SK-N-SH (cell line): ENCODE results near the gene SNRPD2. TPM values are rescaled to one million over a fixed set of nuclear protein-coding genes. Genes with fewer than 3 reads are reported as not detected.

Experiments used
- CTCF ChIA-PET: fragments of 300-600, 350-600 bp; formaldehyde crosslinking; extraction: SDS; loops from one replicate; lab custom pipeline; 2021; lab: Yijun Ruan, JAX
- POLR2A ChIA-PET: fragments of 350-600 bp; sonication (Branson Sonifier 250); formaldehyde crosslinking; extraction: SDS; loops from one replicate; lab custom pipeline; 2020; ENCODE audit warnings: antibody characterized with exemption, inconsistent platforms; lab: Yijun Ruan, JAX
- DNase-seq: peaks from one replicate; pipeline ENCODE4 v3.0.0; 2012
- H2AFZ ChIP-seq: fragments of 200-600 bp; sonication (generic); 2 replicates; pipeline ENCODE4 v1.8.1; 2016; ENCODE audit warnings: antibody characterized with exemption, mild to moderate bottlenecking, low read depth
- H3F3A ChIP-seq: fragments of 200-600 bp; sonication (generic); replicated peaks from 2 replicates; pipeline ENCODE3; 2016; ENCODE audit warnings: antibody characterized with exemption, mild to moderate bottlenecking; ENCODE audit not compliant: insufficient read depth
- H3K27ac ChIP-seq, 2 experiments: fragments of 200-500 bp in 1 of 2; fragments of 200-600 bp in 1 of 2; sonication (Bioruptor generic) in 1 of 2; sonication (generic), shearing (Covaris generic) in 1 of 2; 2 replicates each; pipeline versions ENCODE4 v1.5.1 to v1.6.1; 2014 to 2016; ENCODE audit warnings: low read depth in 2 of 2, inconsistent platforms in 1 of 2, low read length in 1 of 2, mild to moderate bottlenecking in 1 of 2, mixed read lengths in 1 of 2
- H3K27me3 ChIP-seq: fragments of 200-600 bp; sonication (generic), shearing (Covaris generic); 2 replicates; pipeline ENCODE4 v1.6.1; 2016; ENCODE audit warnings: mixed run types; ENCODE audit not compliant: insufficient read depth
- H3K36me3 ChIP-seq, 2 experiments: fragments of 200-500 bp in 1 of 2; fragments of 200-600 bp in 1 of 2; sonication (Bioruptor generic) in 1 of 2; sonication (generic) in 1 of 2; replicated peaks in 1 of 2; 2 replicates each; pipeline versions ENCODE3 to v1.5.1; 2014 to 2016; ENCODE audit warnings: low read length in 1 of 2, mild to moderate bottlenecking in 1 of 2; ENCODE audit not compliant: insufficient read depth in 2 of 2, control insufficient read depth in 1 of 2
- H3K4me1 ChIP-seq, 2 experiments: fragments of 200-500 bp in 1 of 2; fragments of 200-600 bp in 1 of 2; sonication (Bioruptor generic) in 1 of 2; sonication (generic), shearing (Covaris generic) in 1 of 2; 2 replicates each; pipeline versions ENCODE4 v1.5.1 to v1.6.1; 2014 to 2016; ENCODE audit warnings: low read depth in 1 of 2, low read length in 1 of 2, mixed run types in 1 of 2; ENCODE audit not compliant: insufficient read depth in 2 of 2, control insufficient read depth in 1 of 2
- H3K4me2 ChIP-seq: fragments of 200-600 bp; sonication (generic), shearing (Covaris generic); 2 replicates; pipeline ENCODE4 v1.6.1; 2017; ENCODE audit warnings: mixed run types
- H3K4me3 ChIP-seq, 2 experiments: fragments of 200-500 bp in 1 of 2; fragments of 200-600 bp in 1 of 2; sonication (Bioruptor generic) in 1 of 2; sonication (generic), shearing (Covaris generic) in 1 of 2; 2 replicates each; pipeline versions ENCODE4 v1.5.1 to v1.8.1; 2014 to 2016; ENCODE audit warnings: low read depth in 2 of 2, inconsistent platforms in 1 of 2, low read length in 1 of 2, mild to moderate bottlenecking in 1 of 2, mixed read lengths in 1 of 2, moderate library complexity in 1 of 2
- H3K79me2 ChIP-seq: fragments of 200-600 bp; sonication (generic); 2 replicates; pipeline ENCODE4 v1.8.1; 2017; ENCODE audit warnings: mild to moderate bottlenecking; ENCODE audit not compliant: insufficient read depth
- H3K9ac ChIP-seq: fragments of 200-600 bp; sonication (generic); 2 replicates; pipeline ENCODE4 v1.6.1; 2017; ENCODE audit warnings: mixed run types
- H3K9me2 ChIP-seq: fragments of 200-600 bp; sonication (generic); 2 replicates; pipeline ENCODE4 v1.6.1; 2017; ENCODE audit warnings: mixed run types
- H3K9me3 ChIP-seq: fragments of 200-600 bp; sonication (generic); 2 replicates; pipeline ENCODE4 v1.6.1; 2017; ENCODE audit warnings: mixed run types, mild to moderate bottlenecking, moderate library complexity
- H4K20me1 ChIP-seq: fragments of 200-600 bp; sonication (generic); 2 replicates; pipeline ENCODE4 v1.6.1; 2017; ENCODE audit warnings: mild to moderate bottlenecking, mixed run types; ENCODE audit not compliant: insufficient read depth
- CTCF ChIP-seq: fragments of 200-600 bp; sonication (generic); IDR thresholded peaks from 2 replicates; pipeline ENCODE4 v1.6.1; 2017; ENCODE audit warnings: antibody characterized with exemption, mild to moderate bottlenecking, moderate library complexity
- EZH2phosphoT487 ChIP-seq: fragments of 200-600 bp; sonication (generic); IDR thresholded peaks from 2 replicates; pipeline ENCODE4 v1.6.1; 2017; ENCODE audit warnings: low read depth, mixed run types, mild to moderate bottlenecking, antibody characterized with exemption, moderate library complexity, borderline replicate concordance
- FOXJ3 ChIP-seq: sonication (generic); formaldehyde crosslinking; IDR thresholded peaks from 2 replicates; pipeline ENCODE4 v1.5.1; 2020; ENCODE audit warnings: mild to moderate bottlenecking, missing genetic modification reagents
- GABPA ChIP-seq: IDR thresholded peaks from 2 replicates; pipeline ENCODE4 v1.4.0; 2012; ENCODE audit warnings: low read depth, mild to moderate bottlenecking
- JUND ChIP-seq: IDR thresholded peaks from 2 replicates; pipeline ENCODE4 v1.4.0; 2012
- RCOR1 ChIP-seq: fragments of 150-350 bp; IDR thresholded peaks from 2 replicates; pipeline ENCODE4 v1.6.1; 2017; ENCODE audit warnings: antibody characterized with exemption, low read length
- WGBS: methylation state at CpG from one replicate; pipeline ENCODE4 v1.1.6; 2017; ENCODE audit warnings: low lambda C conversion rate; 5-methylcytosine and 5-hydroxymethylcytosine counted together
- polyA plus RNA-seq, 3 experiments: library from polyadenylated mRNA; depleted of rRNA; stranded (reverse); fragments of >200 nt; gene quantifications; 2 replicates each; pipeline ENCODE4 v1.2.3, GENCODE V29; 2012
- small RNA-seq, 7 experiments: library from RNA; depleted of rRNA; stranded (forward); fragments of <200 nt; gene quantifications; one replicate each; pipeline ENCODE3, GENCODE V24; 2012

SNRPD2 gene
- polyA plus RNA-seq, 1 of the 3 experiments (the other 2 are of a cell fraction) = 1,248 TPM

- no peak for TF ChIP-seq RCOR1
- no peak for TF ChIP-seq CTCF
- TF ChIP-seq EZH2phosphoT487 = no peak
- TF ChIP-seq JUND = no peak
Observed at GRCh38 chr19:45638930-45639729, 52.6 kb downstream of the SNRPD2 start, which contains the start of gene EML2 (continued).

- Histone ChIP-seq H3K9me3 (no peaks in the 10 kb centered on the region), H3K9me2 (no peaks in the 10 kb centered on the region), H3K9ac (no peak overlapping the region), H3K36me3 (no peaks in the 10 kb centered on the region), H3K79me2 (no peaks in the 10 kb centered on the region), H3K4me2 (no peak overlapping the region), H4K20me1 (no peaks in the 10 kb centered on the region), H3F3A (peaks cover 6% of the 10 kb centered on the region), H3K27ac (no peak overlapping the region), H2AFZ (no peak overlapping the region), H3K27me3 (no peaks in the 10 kb centered on the region), H3K4me3 (no peak overlapping the region), H3K4me1 (no peaks in the 10 kb centered on the region)
- CTCF ChIA-PET = interaction anchor here (0.9 kb wide), 1 partner anchor 21 kb away, joined by 3 read pairs; no protein-coding TSS in a partner anchor
- 87% methylated on average over 16 of the region's 19 CpGs for WGBS
- TF ChIP-seq CTCF (no peak), GABPA (no peak), FOXJ3 (CRISPR knock-in tag) (no peak)
- POLR2A ChIA-PET = no interaction called here
- DNase-seq = no peak
Observed at GRCh38 chr19:45637890-45638667, 53.7 kb downstream of the SNRPD2 start.

Small RNA genes within 50 kb of the gene (small RNA-seq; reads per million reads assigned to genes)
- gene MIR642A (0 to 4.7 (median 0.96) reads per million in 7 experiments), gene RN7SL836P (0 reads per million in 7 experiments)

Other genes starting within 250 kb of the SNRPD2 start
- gene FOSB, start 224.0 kb downstream of the SNRPD2 start, polyA plus RNA-seq (2012; rRNA removed) = 38.4 and 78.2 TPM in 2 replicates
- gene RTN2, start 194.9 kb downstream of the SNRPD2 start, polyA plus RNA-seq (2012; rRNA removed) = 6.8 and 7.0 TPM in 2 replicates
- gene PPM1N, start 193.5 kb downstream of the SNRPD2 start, polyA plus RNA-seq (2012; rRNA removed) = 10.3 and 10.9 TPM in 2 replicates
- 31.6 and 37.8 TPM in 2 replicates for gene VASP, start 184.5 kb downstream of the SNRPD2 start, polyA plus RNA-seq (2012; rRNA removed)
- 10.0 and 11.1 TPM in 2 replicates for gene OPA3, start 107.2 kb downstream of the SNRPD2 start, polyA plus RNA-seq (2012; rRNA removed)
- gene GPR4, start 89.7 kb downstream of the SNRPD2 start, polyA plus RNA-seq (2012; rRNA removed) = 0.29 and 0.69 TPM in 2 replicates
- gene EML2, start 52.6 kb downstream of the SNRPD2 start, polyA plus RNA-seq (2012; rRNA removed) = 10.3 and 12.4 TPM in 2 replicates
- gene GIPR, start 23.7 kb downstream of the SNRPD2 start, polyA plus RNA-seq (2012; rRNA removed) = 1.3 and 1.4 TPM in 2 replicates
- gene QPCTL, start 713 bp upstream of the SNRPD2 start, polyA plus RNA-seq (2012; rRNA removed) = 17.6 and 19.1 TPM in 2 replicates
- 2.8 and 5.6 TPM in 2 replicates for gene FBXO46, start 38.9 kb upstream of the SNRPD2 start, polyA plus RNA-seq (2012; rRNA removed)
- gene MEIOSIN, start 41.5 kb upstream of the SNRPD2 start, polyA plus RNA-seq (2012; rRNA removed) = 0.03 and 0.06 TPM in 2 replicates
- 6.4 and 8.4 TPM in 2 replicates for gene SIX5, start 77.3 kb upstream of the SNRPD2 start, polyA plus RNA-seq (2012; rRNA removed)
- 86.4 and 92.2 TPM in 2 replicates for gene DMPK, start 90.5 kb upstream of the SNRPD2 start, polyA plus RNA-seq (2012; rRNA removed)
- gene DMWD, start 100.9 kb upstream of the SNRPD2 start, polyA plus RNA-seq (2012; rRNA removed) = 39.3 and 40.6 TPM in 2 replicates
- gene RSPH6A, start 123.4 kb upstream of the SNRPD2 start, polyA plus RNA-seq (2012; rRNA removed) = 0.02 TPM in 1 of 2 replicates, not detected in the other
- 76.3 and 92.7 TPM in 2 replicates for gene SYMPK, start 171.2 kb upstream of the SNRPD2 start, polyA plus RNA-seq (2012; rRNA removed)
- 0.97 and 1.5 TPM in 2 replicates for gene FOXA3, start 172.4 kb upstream of the SNRPD2 start, polyA plus RNA-seq (2012; rRNA removed)
- 11.8 and 16.8 TPM in 2 replicates for gene IRF2BP1, start 194.2 kb upstream of the SNRPD2 start, polyA plus RNA-seq (2012; rRNA removed)
- 2.8 and 5.1 TPM in 2 replicates for gene MYPOP, start 210.7 kb upstream of the SNRPD2 start, polyA plus RNA-seq (2012; rRNA removed)
- gene NANOS2, start 222.8 kb upstream of the SNRPD2 start, polyA plus RNA-seq (2012; rRNA removed) = not detected in 2 replicates